ENCODE results near the gene SSTR4. TPM values are rescaled to one million over a fixed set of nuclear protein-coding genes. Genes with fewer than 3 reads are reported as not detected.

SSTR4 gene
- total RNA-seq, 1 experiment from 2014 or later: not detected

- TF ChIP-seq PRDM15 (CRISPR knock-in tag; IDR thresholded peaks at IDR 0.05): no peak
- no peak for TF ChIP-seq MAX (CRISPR knock-in tag; IDR thresholded peaks at IDR 0.05)
- no peak for TF ChIP-seq CBFB (CRISPR knock-in tag; IDR thresholded peaks at IDR 0.05; ENCODE audit: low read depth)
- no peak for TF ChIP-seq ZBTB21 (CRISPR knock-in tag; IDR thresholded peaks at IDR 0.05; ENCODE audit: borderline replicate concordance)
These were observed 5.8 kb upstream of the SSTR4 start (continued) for GRCh38 chr20:23029324-23029723.

- POLR2A ChIA-PET: no interaction called here
- CTCF ChIA-PET: no interaction called here
- Mint-ChIP-seq H3K9me3 (no peaks in the 10 kb centered on the region), H3K4me3 (no peak overlapping the region), H3K27me3 (ENCODE audit: low read depth) (peaks cover 38% of the 10 kb centered on the region), H3K36me3 (no peaks in the 10 kb centered on the region), H3K27ac (no peak overlapping the region), H3K4me1 (no peaks in the 10 kb centered on the region)
- ATAC-seq: no peak
- DNase-seq (ENCODE audit: low spot score): no peak
- TF ChIP-seq ZNF671 (CRISPR knock-in tag; IDR thresholded peaks at IDR 0.05): no peak
- TF ChIP-seq FOXP1 (CRISPR knock-in tag; IDR thresholded peaks at IDR 0.05; ENCODE audit: borderline replicate concordance): no peak
- TF ChIP-seq USF2 (CRISPR knock-in tag; IDR thresholded peaks at IDR 0.05): no peak
- no peak for TF ChIP-seq HMGXB4 (CRISPR knock-in tag; IDR thresholded peaks at IDR 0.05)
- TF ChIP-seq ZNF423 (CRISPR knock-in tag; IDR thresholded peaks at IDR 0.05): no peak
- no peak for TF ChIP-seq NFE2L1 (CRISPR knock-in tag; IDR thresholded peaks at IDR 0.05)
- TF ChIP-seq SMAD4 (CRISPR knock-in tag; IDR thresholded peaks at IDR 0.05): no peak
- no peak for TF ChIP-seq ATF2 (CRISPR knock-in tag; IDR thresholded peaks at IDR 0.05; ENCODE audit: borderline replicate concordance, low read depth)
- TF ChIP-seq FOXJ3 (CRISPR knock-in tag; IDR thresholded peaks at IDR 0.05; ENCODE audit: borderline replicate concordance): no peak
- TF ChIP-seq ZNF416 (CRISPR knock-in tag; IDR thresholded peaks at IDR 0.05): no peak
- no peak for TF ChIP-seq NFYB (CRISPR knock-in tag; conservative IDR thresholded peaks at IDR 0.05; ENCODE audit: low read depth)
- no peak for TF ChIP-seq CBFB (CRISPR knock-in tag; IDR thresholded peaks at IDR 0.05; ENCODE audit: low read depth)
- TF ChIP-seq NR2C2 (CRISPR knock-in tag; IDR thresholded peaks at IDR 0.05): no peak
- TF ChIP-seq MAX (CRISPR knock-in tag; IDR thresholded peaks at IDR 0.05): no peak
These were observed 3.8 kb upstream of the SSTR4 start for GRCh38 chr20:23031346-23031745.

Data from WTC11 (cell line).